ENCODE results near the gene CFAP92.

- TF ChIP-seq CTCF (IDR thresholded peaks at IDR 0.05 in 8 of 11, conservative IDR thresholded peaks at IDR 0.05 in 3 of 11), result no peak
- no peak for TF ChIP-seq POLR2A (IDR thresholded peaks at IDR 0.05)
- no peak for TF ChIP-seq POLR2AphosphoS5 (IDR thresholded peaks at IDR 0.05)
Observed at GRCh38 chr3:128992926-128993460, 883 bp downstream of the CFAP92 start.

Measured in spleen (tissue), 7 donors.